B cell (primary cell): ENCODE results near the gene USP1. TPM values are rescaled to one million over a fixed set of nuclear protein-coding genes. Genes with fewer than 3 reads are reported as not detected.
A peak's percentile ranks its signal among the peaks of the same experiment; 100 is the strongest.

Experiments used
- ATAC-seq: fragments of 200-7000 bp; cut with Tn5 transposase; one replicate; pipeline ENCODE4 v1.10.0; 2021; ENCODE audit warnings: low read depth, mild to moderate bottlenecking, moderate number of reproducible peaks, moderate library complexity
- CTCF ChIA-PET: fragments of 350-600 bp; sonication (Branson Sonifier 250); formaldehyde crosslinking; loops from one replicate; lab custom pipeline; 2021; ENCODE audit warnings: antibody characterized with exemption, inconsistent platforms; lab: Charles Lee
- POLR2A ChIA-PET: fragments of 350-600 bp; sonication (Branson Sonifier 250); formaldehyde crosslinking; loops from one replicate; lab custom pipeline; 2021; ENCODE audit warnings: antibody characterized with exemption; lab: Charles Lee
- DNase-seq: peaks from one replicate; pipeline ENCODE4 v3.0.0; 2013
- H2AFZ ChIP-seq: 2 replicates; pipeline ENCODE4 v1.6.1; 2012; ENCODE audit warnings: mild to moderate bottlenecking, low read depth, low read length; ENCODE audit not compliant: insufficient read depth, poor library complexity, severe bottlenecking
- H3K27ac ChIP-seq, 2 donors: 1 replicate in 1 of 2; 2 replicates in 1 of 2; pipeline ENCODE4 v1.5.1; 2012 to 2013; ENCODE audit warnings: low read length in 2 of 2, mild to moderate bottlenecking in 2 of 2, moderate library complexity in 1 of 2
- H3K27me3 ChIP-seq, 4 experiments: fragments of 200-600 bp in 1 of 4; sonication (generic) in 1 of 4; replicated peaks in 1 of 4; 1 replicate in 2 of 4; 2 replicates in 2 of 4; pipeline versions ENCODE4 v1.6.1 to v1.7.0; 2013 to 2016; ENCODE audit warnings: low read length in 3 of 4, mild to moderate bottlenecking in 2 of 4, mixed read lengths in 1 of 4, moderate library complexity in 1 of 4; ENCODE audit not compliant: insufficient read depth in 4 of 4, control insufficient read depth in 3 of 4; ENCODE audit errors: control extremely low read depth in 1 of 4
- H3K36me3 ChIP-seq, 2 experiments: replicated peaks in 1 of 2; 1 replicate in 1 of 2; 2 replicates in 1 of 2; pipeline versions ENCODE4 v1.6.1 to v1.7.1; 2013; ENCODE audit warnings: low read length in 1 of 2; ENCODE audit not compliant: insufficient read depth in 2 of 2, control insufficient read depth in 1 of 2; ENCODE audit errors: control extremely low read depth in 1 of 2, extremely low read depth in 1 of 2
- H3K4me1 ChIP-seq, 2 donors: fragments of 200-600 bp in 1 of 2; sonication (generic) in 1 of 2; 1 replicate in 1 of 2; 2 replicates in 1 of 2; pipeline versions ENCODE4 v1.5.1 to v1.6.1; 2013 to 2017; ENCODE audit warnings: low read length in 2 of 2; ENCODE audit not compliant: control insufficient read depth in 2 of 2, insufficient read depth in 2 of 2
- H3K4me2 ChIP-seq: replicated peaks from 2 replicates; pipeline ENCODE3; 2012; ENCODE audit warnings: mild to moderate bottlenecking, low read depth, low read length; ENCODE audit not compliant: poor library complexity, severe bottlenecking
- H3K4me3 ChIP-seq, 5 experiments: fragments of 200-600 bp in 1 of 5; sonication (generic) in 1 of 5; 1 replicate in 3 of 5; 2 replicates in 2 of 5; pipeline versions ENCODE4 v1.5.1 to v1.7.0; 2011 to 2016; ENCODE audit warnings: low read length in 4 of 5, mild to moderate bottlenecking in 4 of 5, low read depth in 2 of 5, control low read depth in 1 of 5, moderate library complexity in 1 of 5; ENCODE audit not compliant: insufficient read depth in 1 of 5; ENCODE audit errors: control extremely low read depth in 1 of 5, extremely low read depth in 1 of 5
- H3K79me2 ChIP-seq: fragments of 200-600 bp; sonication (generic); one replicate; pipeline ENCODE4 v1.6.0; 2016; ENCODE audit warnings: low read length; ENCODE audit not compliant: control insufficient read depth, insufficient read depth
- H3K9ac ChIP-seq: fragments of 200-600 bp; sonication (generic); 2 replicates; pipeline ENCODE4 v1.6.1; 2017; ENCODE audit warnings: mild to moderate bottlenecking, low read length, moderate library complexity
- H3K9me3 ChIP-seq, 3 donors: one replicate each; pipeline versions ENCODE4 v1.6.1 to v1.7.1; 2013; ENCODE audit warnings: low read length in 2 of 3; ENCODE audit not compliant: control insufficient read depth in 2 of 3, insufficient read depth in 1 of 3; ENCODE audit errors: control extremely low read depth in 1 of 3
- H4K20me1 ChIP-seq: 2 replicates; pipeline ENCODE4 v1.6.0; 2012; ENCODE audit warnings: mild to moderate bottlenecking, low read length; ENCODE audit not compliant: insufficient read depth, control insufficient read depth, poor library complexity, severe bottlenecking
- H3K27ac Mint-ChIP-seq: one replicate; pipeline ENCODE4 v1.8.0; 2021; ENCODE audit warnings: mixed read lengths
- H3K27me3 Mint-ChIP-seq: one replicate; pipeline ENCODE4 v1.8.0; 2021; ENCODE audit warnings: mixed read lengths
- H3K4me1 Mint-ChIP-seq: one replicate; pipeline ENCODE4 v1.8.0; 2021; ENCODE audit warnings: mixed read lengths
- H3K4me3 Mint-ChIP-seq: one replicate; pipeline ENCODE4 v1.8.0; 2021; ENCODE audit warnings: mixed read lengths
- H3K9me3 Mint-ChIP-seq: one replicate; pipeline ENCODE4 v1.8.0; 2022; ENCODE audit warnings: mixed read lengths; ENCODE audit not compliant: insufficient read depth
- EZH2 ChIP-seq: IDR thresholded peaks from 2 replicates; pipeline ENCODE4 v1.6.1; 2012; ENCODE audit warnings: borderline replicate concordance, low read depth, mild to moderate bottlenecking, moderate library complexity, low read length; ENCODE audit not compliant: insufficient read depth, poor library complexity, severe bottlenecking
- WGBS: methylation state at CpG from one replicate; pipeline ENCODE4 v1.1.5; 2013; ENCODE audit warnings: missing lambda C conversion rate; ENCODE audit not compliant: insufficient coverage; 5-methylcytosine and 5-hydroxymethylcytosine counted together
- intact Hi-C: fragments of 100-400 bp; cut with micrococcal nuclease; formaldehyde crosslinking; loops from one replicate; pipeline ENCODE4 v1.10.0; 2022
- polyA plus RNA-seq: library from polyadenylated mRNA; depleted of rRNA; stranded (reverse); fragments of >200 nt; gene quantifications from 2 replicates; pipeline ENCODE4 v1.2.3, GENCODE V29; 2012
- total RNA-seq, 2 donors: library from RNA; stranded (reverse); fragments of 120-200 nt in 1 of 2; gene quantifications; 1 replicate in 1 of 2; 2 replicates in 1 of 2; pipeline versions ENCODE4 v1.2.3 to v1.2.4, GENCODE V29; 2013 to 2022
- TF ChIP-seq, protein P1 (sequence below): fragments of 200-600 bp; IDR thresholded peaks from one replicate; pipeline ENCODE4 v1.8.0; 2022; ENCODE audit warnings: antibody characterized with exemption, mild to moderate bottlenecking

The USP1 gene
- total and polyA plus RNA-seq, 2 donors (not counting 1 experiment from before 2014, with no cell fraction given), result 6.1 to 32.7 TPM

DNA sequence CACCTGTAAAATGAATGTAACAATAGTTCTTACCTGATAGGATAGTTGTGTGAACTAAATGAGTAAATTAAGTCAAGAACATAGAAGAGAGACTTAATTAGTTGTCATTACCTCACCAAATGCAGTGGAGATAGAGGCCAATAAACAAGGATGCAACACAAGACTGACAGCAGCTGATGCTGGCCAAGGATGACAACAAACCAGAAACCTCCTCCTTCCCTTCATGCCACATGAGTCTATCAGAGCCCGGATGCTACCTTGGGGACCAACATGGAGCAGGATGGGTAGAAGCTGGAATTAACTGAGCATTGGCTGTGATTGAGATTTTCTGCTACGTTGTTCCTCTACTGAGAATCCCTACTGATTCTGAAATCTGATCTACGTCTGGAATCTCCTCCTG lies 30.3 kb upstream of the USP1 start:
- Histone ChIP-seq H3K9me3 (no peaks in the 10 kb centered on the region), H2AFZ (no peak overlapping the region), H3K27me3 (no peaks in the 10 kb centered on the region), H3K4me3 (no peak overlapping the region), H4K20me1 (no peaks in the 10 kb centered on the region), H3K27ac (no peak overlapping the region), H3K4me1 (no peaks in the 10 kb centered on the region), H3K9ac (no peak overlapping the region), H3K79me2 (no peaks in the 10 kb centered on the region), H3K4me2 (no peak overlapping the region), H3K36me3 (no peaks in the 10 kb centered on the region)
- no peaks in the 10 kb centered on the region for H3K4me1 Mint-ChIP-seq
- no peaks in the 10 kb centered on the region for H3K27me3 Mint-ChIP-seq
- POLR2A ChIA-PET, result no interaction called here
- TF ChIP-seq EZH2, result no peak
- TF ChIP-seq, protein P1, sequence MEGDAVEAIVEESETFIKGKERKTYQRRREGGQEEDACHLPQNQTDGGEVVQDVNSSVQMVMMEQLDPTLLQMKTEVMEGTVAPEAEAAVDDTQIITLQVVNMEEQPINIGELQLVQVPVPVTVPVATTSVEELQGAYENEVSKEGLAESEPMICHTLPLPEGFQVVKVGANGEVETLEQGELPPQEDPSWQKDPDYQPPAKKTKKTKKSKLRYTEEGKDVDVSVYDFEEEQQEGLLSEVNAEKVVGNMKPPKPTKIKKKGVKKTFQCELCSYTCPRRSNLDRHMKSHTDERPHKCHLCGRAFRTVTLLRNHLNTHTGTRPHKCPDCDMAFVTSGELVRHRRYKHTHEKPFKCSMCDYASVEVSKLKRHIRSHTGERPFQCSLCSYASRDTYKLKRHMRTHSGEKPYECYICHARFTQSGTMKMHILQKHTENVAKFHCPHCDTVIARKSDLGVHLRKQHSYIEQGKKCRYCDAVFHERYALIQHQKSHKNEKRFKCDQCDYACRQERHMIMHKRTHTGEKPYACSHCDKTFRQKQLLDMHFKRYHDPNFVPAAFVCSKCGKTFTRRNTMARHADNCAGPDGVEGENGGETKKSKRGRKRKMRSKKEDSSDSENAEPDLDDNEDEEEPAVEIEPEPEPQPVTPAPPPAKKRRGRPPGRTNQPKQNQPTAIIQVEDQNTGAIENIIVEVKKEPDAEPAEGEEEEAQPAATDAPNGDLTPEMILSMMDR, result no peak
- 83% methylated on average over 1 of the region's 3 CpGs for WGBS
- CTCF ChIA-PET, result interaction anchor here (0.6 to 2.0 kb wide), 5 partner anchors 11 to 324 kb away, joined by 3 to 10 read pairs (median 4); no protein-coding TSS in a partner anchor
- intact Hi-C loops, result loop anchor here (2.0 kb wide), 1 partner anchor 324 kb away; no protein-coding TSS in a partner anchor
- ATAC-seq (no peak), DNase-seq (no peak)
- H3K27ac Mint-ChIP-seq, result no peak overlapping the region
- H3K4me3 Mint-ChIP-seq, result no peak overlapping the region
- no peaks in the 10 kb centered on the region for H3K9me3 Mint-ChIP-seq

DNA sequence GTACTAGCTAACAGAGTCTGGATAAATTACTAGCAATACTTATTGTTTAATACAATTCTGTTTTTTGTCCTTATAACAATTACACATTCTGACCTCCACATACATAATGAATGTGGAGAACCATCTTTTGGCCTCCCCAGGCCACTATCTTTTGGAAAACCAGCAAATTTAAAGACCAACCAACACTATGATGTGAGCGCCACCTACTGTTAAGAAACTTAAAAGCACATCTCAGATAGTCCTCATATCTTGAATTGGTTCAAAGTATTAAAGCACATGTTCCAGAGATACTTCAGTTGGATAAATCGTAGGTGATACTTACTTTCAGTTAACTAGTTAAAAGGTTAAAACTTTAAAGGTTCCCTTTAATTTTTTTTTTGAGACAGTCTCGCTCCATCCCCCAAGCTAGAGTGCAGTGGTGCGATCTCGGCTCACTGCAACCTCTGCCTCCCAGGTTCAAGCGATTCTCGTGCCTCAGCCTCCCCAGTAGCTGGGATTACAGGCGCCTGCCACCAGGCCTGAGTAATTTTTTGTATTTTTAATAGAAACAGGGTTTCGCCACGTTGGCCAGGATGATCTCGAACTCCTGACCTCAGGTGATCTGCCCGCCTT lies 29.3 kb upstream of the USP1 start:
- Histone ChIP-seq H4K20me1 (no peaks in the 10 kb centered on the region), H3K9me3 (no peaks in the 10 kb centered on the region), H3K9ac (no peak overlapping the region), H3K4me1 (no peaks in the 10 kb centered on the region), H3K4me3 (no peak overlapping the region), H2AFZ (no peak overlapping the region), H3K27ac (no peak overlapping the region), H3K36me3 (no peaks in the 10 kb centered on the region), H3K4me2 (no peak overlapping the region), H3K27me3 (no peaks in the 10 kb centered on the region), H3K79me2 (no peaks in the 10 kb centered on the region)
- Mint-ChIP-seq H3K27me3 (no peaks in the 10 kb centered on the region), H3K27ac (no peak overlapping the region), H3K4me1 (no peaks in the 10 kb centered on the region), H3K9me3 (no peaks in the 10 kb centered on the region), H3K4me3 (no peak overlapping the region)
- WGBS, result 85% methylated on average over 6 of the region's 12 CpGs
- ATAC-seq (no peak), DNase-seq (peak; percentile 52)
- POLR2A ChIA-PET, result no interaction called here
- TF ChIP-seq, protein P1, result peak; percentile 86
- TF ChIP-seq EZH2, result no peak
- intact Hi-C loops, result loop anchor here (1.0 to 2.0 kb wide), 3 partner anchors 30 to 325 kb away; partner anchors contain the start of gene USP1
- CTCF ChIA-PET, result interaction anchor here (0.9 to 2.0 kb wide), 5 partner anchors 10 to 339 kb away, joined by 3 to 10 read pairs (median 4); no protein-coding TSS in a partner anchor
